ENCODE measurements around the gene LARGE2. TPM values are rescaled to one million over a fixed set of nuclear protein-coding genes. Genes with fewer than 3 reads are reported as not detected.
"Not testable (repeated sequence)": the region's sequence is repeated elsewhere in the genome, so short reads cannot be mapped to it uniquely, and the experiment has no call there.

Gene LARGE2
- total and polyA plus RNA-seq, 12 donors, result 0.23 to 0.42 TPM; not detected in 10

GRCh38 chr11:45899448-45900174 is 22.8 kb upstream of the LARGE2 start:
- Histone ChIP-seq H3K4me1 (peaks cover 10 to 31% (median 21%) of the 10 kb centered on the region in 9 donors), H3K9me3 (no peaks in the 10 kb centered on the region), H3K27me3 (peaks cover 0 to 60% (median 0%) of the 10 kb centered on the region in 7 donors), H3K4me3 (peak overlapping the region; percentile 28 to 71 (median 62)), H3K36me3 (peaks cover 0 to 23% (median 0%) of the 10 kb centered on the region in 9 donors), H3K27ac (peak overlapping the region in 8 of 10 donors; percentile 39 to 82 (median 70))
- intact Hi-C loops (cut with DNase I), result loop anchor here in 2 of 10 donors (2.0 to 10.0 kb wide), 2 partner anchors 19 to 55 kb away; partner anchors contain the start of gene CRY2 (in 1 of the 2)
- ATAC-seq, result peak; percentile 73 to 90 (median 85)
- peak in 1 of 9 donors; percentile 7 for TF ChIP-seq CTCF (IDR thresholded peaks at IDR 0.05)
- DNase-seq, result peak; percentile 83 to 85
- WGBS, 2 donors, result 1 to 2% methylated on average over 57 to 59 of the region's 62 CpGs

- H3K27me3 ChIP-seq, result peaks cover 0 to 60% (median 0%) of the 10 kb centered on the region in 7 donors
- H3K27ac ChIP-seq, result peak overlapping the region in 3 of 10 donors; percentile 9 to 65 (median 20)
- ATAC-seq, result peak in 3 of 8 donors; percentile 1 to 14 (median 3)
- peak overlapping the region; percentile 29 to 71 (median 62) for H3K4me3 ChIP-seq
- peaks cover 0 to 30% (median 0%) of the 10 kb centered on the region in 9 donors for H3K36me3 ChIP-seq
- not testable (repeated sequence) for DNase-seq, H3K9me3 ChIP-seq
- 2 to 4% methylated on average over 31 to 38 of the region's 59 CpGs for WGBS, 2 donors
- H3K4me1 ChIP-seq, result peaks cover 10 to 31% (median 21%) of the 10 kb centered on the region in 9 donors
- intact Hi-C loops (cut with DNase I), result loop anchor here in 1 of 10 donors (2.0 kb wide), 1 partner anchor 19 kb away; no protein-coding TSS in a partner anchor
Observed at GRCh38 chr11:45900175-45900800, 22.2 kb upstream of the LARGE2 start.

- Histone ChIP-seq H3K27ac (no peak overlapping the region), H3K9me3 (no peaks in the 10 kb centered on the region), H3K27me3 (peaks cover 0 to 55% (median 0%) of the 10 kb centered on the region in 7 donors), H3K4me3 (peak overlapping the region in 9 of 10 donors; percentile 53 to 71 (median 62)), H3K36me3 (peaks cover 0 to 31% (median 0%) of the 10 kb centered on the region in 9 donors), H3K4me1 (peaks cover 10 to 31% (median 21%) of the 10 kb centered on the region in 9 donors)
- DNase-seq (peak; percentile 30 to 51), ATAC-seq (peak in 5 of 8 donors; percentile 7 to 41 (median 20))
- no peak for TF ChIP-seq CTCF (IDR thresholded peaks at IDR 0.05)
- intact Hi-C loops (cut with DNase I), result loop anchor here in 1 of 10 donors (2.0 kb wide), 1 partner anchor 18 kb away; no protein-coding TSS in a partner anchor
- WGBS, 2 donors, result 5 to 15% methylated on average over 8 of the region's 8 CpGs
Observed at GRCh38 chr11:45900916-45901617, 21.4 kb upstream of the LARGE2 start.

GRCh38 chr11:45901626-45902025 is 20.8 kb upstream of the LARGE2 start:
- TF ChIP-seq CTCF (IDR thresholded peaks at IDR 0.05), result no peak
- ATAC-seq, result no peak
- Histone ChIP-seq H3K27ac (no peak overlapping the region), H3K36me3 (peaks cover 0 to 31% (median 0%) of the 10 kb centered on the region in 9 donors), H3K4me3 (no peak overlapping the region), H3K27me3 (peaks cover 0 to 49% (median 0%) of the 10 kb centered on the region in 7 donors), H3K9me3 (no peaks in the 10 kb centered on the region), H3K4me1 (peaks cover 10 to 31% (median 21%) of the 10 kb centered on the region in 9 donors)
- intact Hi-C loops (cut with DNase I), result loop anchor here in 1 of 10 donors (2.0 kb wide), 1 partner anchor 17 kb away; no protein-coding TSS in a partner anchor
- 75 to 83% methylated on average over 6 of the region's 6 CpGs for WGBS, 2 donors
- no peak for DNase-seq

Measured in heart right ventricle (tissue), 16 donors.